ENCODE measurements around the gene TK1. TPM values are rescaled to one million over a fixed set of nuclear protein-coding genes. Genes with fewer than 3 reads are reported as not detected.

Gene TK1
- total and polyA plus RNA-seq, 7 donors = 0.83 to 74.6 (median 6.9) TPM

GRCh38 chr17:78127888-78128550 is 58.8 kb downstream of the TK1 start:
- Histone ChIP-seq H3K27ac (peak overlapping the region; percentile 72 to 79 (median 76)), H3K36me3 (peaks cover 0 to 5% (median 0%) of the 10 kb centered on the region in 4 donors), H3K27me3 (peaks cover 26 to 69% (median 53%) of the 10 kb centered on the region in 3 donors), H3K4me1 (peaks cover 0 to 53% (median 48%) of the 10 kb centered on the region in 4 donors), H3K4me3 (peak overlapping the region; percentile 35 to 61 (median 57)), H3K9me3 (no peaks in the 10 kb centered on the region)
- 0 to 2% methylated on average over 39 of the region's 39 CpGs for WGBS, 2 donors
- intact Hi-C loops (cut with DNase I) = no loop called here
- TF ChIP-seq CTCF (IDR thresholded peaks at IDR 0.05) (no peak), POLR2A (IDR thresholded peaks at IDR 0.05) (no peak), EP300 (IDR thresholded peaks at IDR 0.05) (no peak), POLR2AphosphoS5 (IDR thresholded peaks at IDR 0.05) (no peak)
- peak; percentile 65 for DNase-seq

GRCh38 chr17:78127239-78127887 is 59.5 kb downstream of the TK1 start:
- peak; percentile 88 for DNase-seq
- H3K4me1 ChIP-seq = peaks cover 0 to 52% (median 46%) of the 10 kb centered on the region in 4 donors
- H3K9me3 ChIP-seq = no peaks in the 10 kb centered on the region
- peak in 1 of 2 donors; percentile 26 for TF ChIP-seq POLR2A (IDR thresholded peaks at IDR 0.05)
- no peak for TF ChIP-seq CTCF (IDR thresholded peaks at IDR 0.05)
- TF ChIP-seq POLR2AphosphoS5 (IDR thresholded peaks at IDR 0.05) = peak in 3 of 4 donors; percentile 49 to 78 (median 50)
- TF ChIP-seq EP300 (IDR thresholded peaks at IDR 0.05) = no peak
- peaks cover 25 to 64% (median 51%) of the 10 kb centered on the region in 3 donors for H3K27me3 ChIP-seq
- peaks cover 0 to 5% (median 0%) of the 10 kb centered on the region in 4 donors for H3K36me3 ChIP-seq
- 9 to 10% methylated on average over 25 of the region's 25 CpGs for WGBS, 2 donors
- intact Hi-C loops (cut with DNase I) = no loop called here
- H3K27ac ChIP-seq = peak overlapping the region; percentile 72 to 79 (median 76)
- peak overlapping the region; percentile 35 to 61 (median 57) for H3K4me3 ChIP-seq

GRCh38 chr17:78126895-78127238 is 60.0 kb downstream of the TK1 start:
- no peak for TF ChIP-seq POLR2AphosphoS5 (IDR thresholded peaks at IDR 0.05)
- no peak for TF ChIP-seq EP300 (IDR thresholded peaks at IDR 0.05)
- TF ChIP-seq POLR2A (IDR thresholded peaks at IDR 0.05) = no peak
- TF ChIP-seq CTCF (IDR thresholded peaks at IDR 0.05) = no peak
- intact Hi-C loops (cut with DNase I) = no loop called here

GRCh38 chr17:78125976-78126894 is 60.6 kb downstream of the TK1 start:
- Histone ChIP-seq H3K36me3 (peaks cover 0 to 5% (median 0%) of the 10 kb centered on the region in 4 donors), H3K4me1 (peaks cover 0 to 41% (median 35%) of the 10 kb centered on the region in 4 donors), H3K27ac (peak overlapping the region; percentile 72 to 79 (median 76)), H3K27me3 (peaks cover 13 to 53% (median 40%) of the 10 kb centered on the region in 3 donors), H3K9me3 (no peaks in the 10 kb centered on the region), H3K4me3 (no peak overlapping the region)
- 73 to 81% methylated on average over 25 of the region's 25 CpGs for WGBS, 2 donors
- TF ChIP-seq POLR2AphosphoS5 (IDR thresholded peaks at IDR 0.05) (no peak), CTCF (IDR thresholded peaks at IDR 0.05) (no peak), POLR2A (IDR thresholded peaks at IDR 0.05) (no peak), EP300 (IDR thresholded peaks at IDR 0.05) (no peak)
- DNase-seq = no peak
- intact Hi-C loops (cut with DNase I) = no loop called here

More at GRCh38 chr17:78126895-78127238, 60.0 kb downstream of the TK1 start:
- H3K27me3 ChIP-seq = peaks cover 20 to 59% (median 46%) of the 10 kb centered on the region in 3 donors
- no peaks in the 10 kb centered on the region for H3K9me3 ChIP-seq
- 47 to 63% methylated on average over 6 of the region's 6 CpGs for WGBS, 2 donors
- H3K36me3 ChIP-seq = peaks cover 0 to 5% (median 0%) of the 10 kb centered on the region in 4 donors
- H3K4me1 ChIP-seq = peaks cover 0 to 48% (median 41%) of the 10 kb centered on the region in 4 donors
- DNase-seq = no peak
- peak overlapping the region in 1 of 4 donors; percentile 61 for H3K4me3 ChIP-seq
- H3K27ac ChIP-seq = peak overlapping the region; percentile 72 to 79 (median 76)
